Loucy (cell line): ENCODE measurements around the gene CAMK2G.

ENCODE experiments used
- H2AFZ ChIP-seq: fragments of 200-600 bp; sonication (generic); 2 replicates; pipeline ENCODE4 v1.6.0; 2016; ENCODE audit warnings: antibody characterized with exemption, mild to moderate bottlenecking, low read length, moderate library complexity
- H3F3A ChIP-seq: fragments of 200-600 bp; 2 replicates; pipeline ENCODE4 v1.6.0; 2016; ENCODE audit warnings: antibody characterized with exemption, low read depth, mild to moderate bottlenecking
- H3K27me3 ChIP-seq: fragments of 200-600 bp; sonication (generic); 2 replicates; pipeline ENCODE4 v1.6.1; 2014; ENCODE audit warnings: low read length, mild to moderate bottlenecking; ENCODE audit not compliant: insufficient read depth, poor library complexity, severe bottlenecking
- H3K36me3 ChIP-seq: fragments of 200-600 bp; sonication (generic); 2 replicates; pipeline ENCODE4 v1.6.1; 2016; ENCODE audit warnings: low read length; ENCODE audit not compliant: insufficient read depth
- H3K4me1 ChIP-seq: fragments of 200-600 bp; sonication (generic); 2 replicates; pipeline ENCODE4 v1.5.1; 2014; ENCODE audit warnings: low read length, mild to moderate bottlenecking; ENCODE audit not compliant: insufficient read depth, poor library complexity, severe bottlenecking
- H3K4me2 ChIP-seq: fragments of 200-600 bp; sonication (generic); 2 replicates; pipeline ENCODE4 v1.6.0; 2014; ENCODE audit warnings: antibody characterized with exemption, low read length, low read depth, mild to moderate bottlenecking; ENCODE audit not compliant: poor library complexity, severe bottlenecking
- H3K4me3 ChIP-seq: fragments of 200-600 bp; sonication (generic); 2 replicates; pipeline ENCODE4 v1.5.1; 2014; ENCODE audit warnings: low read length, mild to moderate bottlenecking, mixed read lengths; ENCODE audit not compliant: poor library complexity, severe bottlenecking
- H3K79me2 ChIP-seq: fragments of 200-600 bp; sonication (generic); 2 replicates; pipeline ENCODE4 v1.6.1; 2014; ENCODE audit warnings: low read length; ENCODE audit not compliant: insufficient read depth
- H3K9ac ChIP-seq: fragments of 200-600 bp; sonication (generic); 2 replicates; pipeline ENCODE4 v1.6.0; 2014; ENCODE audit warnings: mild to moderate bottlenecking, low read depth, low read length, moderate library complexity; ENCODE audit not compliant: poor library complexity, severe bottlenecking
- H3K9me2 ChIP-seq: fragments of 200-600 bp; sonication (generic); replicated peaks from 2 replicates; pipeline ENCODE4 v1.6.1; 2016; ENCODE audit warnings: low read depth, low read length, mixed read lengths
- H3K9me3 ChIP-seq: fragments of 200-600 bp; sonication (generic); 2 replicates; pipeline ENCODE4 v1.6.1; 2014; ENCODE audit warnings: mild to moderate bottlenecking, antibody characterized with exemption, low read length, low read depth; ENCODE audit not compliant: insufficient read depth
- H4K20me1 ChIP-seq: fragments of 200-600 bp; sonication (generic); 2 replicates; pipeline ENCODE4 v1.6.0; 2014; ENCODE audit warnings: antibody characterized with exemption, low read length, mild to moderate bottlenecking; ENCODE audit not compliant: insufficient read depth, poor library complexity, severe bottlenecking
- CTCF ChIP-seq: fragments of 200-600 bp; sonication (generic); conservative IDR thresholded peaks from 2 replicates; pipeline ENCODE4 v1.5.1; 2014; ENCODE audit warnings: mild to moderate bottlenecking, antibody characterized with exemption, low read length
- EZH2phosphoT487 ChIP-seq: fragments of 200-600 bp; IDR thresholded peaks from 2 replicates; pipeline ENCODE4 v1.6.1; 2018; ENCODE audit warnings: antibody characterized with exemption, mild to moderate bottlenecking, moderate library complexity, borderline replicate concordance

The CAMK2G gene

GRCh38 chr10:73874267-73875138 lies at the start of gene CAMK2G:
TSS of gene CAMK2G (minus strand) at chr10:73874555. CDS start at chr10:73874461, 94 bp downstream.
- peaks cover 24% of the 10 kb centered on the region for H4K20me1 ChIP-seq
- H3K36me3 ChIP-seq: 0 out of 2 replicates have a peak, but pooled peaks cover 4% of the 10 kb centered on the region
- H3K4me3 ChIP-seq: peak within 1 kb of the TSS; percentile 81
- H3K27me3 ChIP-seq: no peaks in the 10 kb centered on the region
- peak within 1 kb of the TSS; percentile 59 for H2AFZ ChIP-seq
- H3F3A ChIP-seq: no peaks in the 10 kb centered on the region
- no peaks in the 10 kb centered on the region for H3K9me3 ChIP-seq
- no peaks in the 10 kb centered on the region for H3K9me2 ChIP-seq
- H3K79me2 ChIP-seq: peaks cover 48% of the 10 kb centered on the region
- H3K4me2 ChIP-seq: peak within 1 kb of the TSS; percentile 96
- no peak for TF ChIP-seq CTCF
- TF ChIP-seq EZH2phosphoT487: no peak
- H3K4me1 ChIP-seq: peaks cover 46% of the 10 kb centered on the region
- H3K9ac ChIP-seq: peak within 1 kb of the TSS; percentile 74

- H3K4me2 ChIP-seq: no peak overlapping the region
Measured at GRCh38 chr10:73922864-73923133, 48.4 kb upstream of the CAMK2G start.

GRCh38 chr10:73922007-73922863 lies 47.9 kb upstream of the CAMK2G start:
- TF ChIP-seq CTCF (no peak), EZH2phosphoT487 (no peak)
- no peaks in the 10 kb centered on the region for H4K20me1 ChIP-seq
- H3K9ac ChIP-seq: no peak overlapping the region
- no peaks in the 10 kb centered on the region for H3K36me3 ChIP-seq
- no peaks in the 10 kb centered on the region for H3K9me3 ChIP-seq
- H3K79me2 ChIP-seq: no peaks in the 10 kb centered on the region
- H3K27me3 ChIP-seq: no peaks in the 10 kb centered on the region
- no peak overlapping the region for H2AFZ ChIP-seq
- peak overlapping the region; percentile 5 for H3K4me2 ChIP-seq
- H3K4me3 ChIP-seq: no peak overlapping the region
- no peaks in the 10 kb centered on the region for H3F3A ChIP-seq
- H3K9me2 ChIP-seq: no peaks in the 10 kb centered on the region
- peaks cover 15% of the 10 kb centered on the region for H3K4me1 ChIP-seq

More at GRCh38 chr10:73922864-73923133, 48.4 kb upstream of the CAMK2G start:
- Histone ChIP-seq H3K4me3 (no peak overlapping the region), H3K9ac (no peak overlapping the region), H3K9me3 (no peaks in the 10 kb centered on the region), H3K36me3 (no peaks in the 10 kb centered on the region), H3K9me2 (no peaks in the 10 kb centered on the region), H3K4me1 (peaks cover 15% of the 10 kb centered on the region), H3K79me2 (no peaks in the 10 kb centered on the region), H2AFZ (no peak overlapping the region), H4K20me1 (no peaks in the 10 kb centered on the region), H3F3A (no peaks in the 10 kb centered on the region), H3K27me3 (no peaks in the 10 kb centered on the region)
- TF ChIP-seq CTCF (no peak), EZH2phosphoT487 (no peak)
